Activated CD4-positive, alpha-beta memory T cell treated with anti-CD3 and anti-CD28 coated beads, Interleukin-2, amount 10 ng/mL, durations not matched to agents 7 days and 5 days (primary cell): Measurements from ENCODE around the gene AVEN. TPM values are rescaled to one million over a fixed set of nuclear protein-coding genes. Genes with fewer than 3 reads are reported as not detected.
A peak's percentile ranks its signal among the peaks of the same experiment; 100 is the strongest.
"Not testable (repeated sequence)": the region's sequence is repeated elsewhere in the genome, so short reads cannot be mapped to it uniquely, and the experiment has no call there.

ENCODE experiments used
- CTCF ChIA-PET: fragments of 350-600 bp; sonication (Branson Sonifier 250); formaldehyde crosslinking; loops from one replicate; lab custom pipeline; 2021; ENCODE audit warnings: antibody characterized with exemption, inconsistent platforms; lab: Charles Lee
- POLR2A ChIA-PET: fragments of 350-600 bp; sonication (Branson Sonifier 250); formaldehyde crosslinking; loops from one replicate; lab custom pipeline; 2021; ENCODE audit warnings: antibody characterized with exemption; lab: Charles Lee
- DNase-seq: peaks from one replicate; pipeline ENCODE4 v3.0.0-alpha.2; 2020
- H3K27ac Mint-ChIP-seq: one replicate; pipeline ENCODE4 v1.8.0; 2021; ENCODE audit warnings: mild to moderate bottlenecking, mixed read lengths
- H3K27me3 Mint-ChIP-seq: one replicate; pipeline ENCODE4 v1.8.0; 2021; ENCODE audit warnings: mixed read lengths
- H3K36me3 Mint-ChIP-seq: one replicate; pipeline ENCODE4 v1.8.0; 2021; ENCODE audit warnings: low read depth, mixed read lengths
- H3K4me1 Mint-ChIP-seq: one replicate; pipeline ENCODE4 v1.8.0; 2021; ENCODE audit warnings: mixed read lengths
- H3K4me3 Mint-ChIP-seq: one replicate; pipeline ENCODE4 v1.8.0; 2021; ENCODE audit warnings: mild to moderate bottlenecking, mixed read lengths
- H3K9me3 Mint-ChIP-seq: one replicate; pipeline ENCODE4 v1.8.0; 2021; ENCODE audit warnings: mixed read lengths
- total RNA-seq, 2 experiments: library from RNA; stranded (reverse); gene quantifications; one replicate each; pipeline ENCODE4 v1.2.3, GENCODE V29; 2021

The AVEN gene
- total RNA-seq, 2 experiments from 2014 or later = 8.9 to 9.7 TPM

DNA sequence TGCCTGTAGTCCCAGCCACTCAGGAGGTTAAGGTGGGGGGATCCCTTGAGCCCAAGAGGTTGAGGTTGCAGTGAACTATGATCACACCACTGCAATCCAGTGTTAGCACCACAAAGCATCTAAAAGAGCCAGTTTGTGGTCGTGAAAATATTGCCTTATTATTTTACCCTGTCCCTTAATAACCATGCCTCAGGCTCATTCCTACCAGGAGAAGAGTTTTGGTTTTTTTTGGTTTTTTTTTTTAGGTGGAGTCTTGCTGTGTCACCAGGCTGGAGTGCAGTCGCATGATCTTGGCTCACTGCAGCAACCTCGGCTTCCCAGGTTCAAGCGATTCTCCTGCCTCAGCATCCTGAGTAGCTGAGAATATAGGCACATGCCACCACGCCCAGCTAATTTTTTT lies 17.9 kb upstream of the AVEN start:
- DNase-seq = no peak
- Mint-ChIP-seq H3K9me3 (peaks cover 4% of the 10 kb centered on the region), H3K4me1 (peaks cover 2% of the 10 kb centered on the region), H3K27me3 (peaks cover 2% of the 10 kb centered on the region), H3K4me3 (no peak overlapping the region), H3K36me3 (peaks cover 2% of the 10 kb centered on the region), H3K27ac (no peak overlapping the region)
- ChIA-PET CTCF (interaction anchor here (2.4 kb wide), 1 partner anchor 153 kb away, joined by 5 read pairs; the partner anchor contains the start of gene KATNBL1), POLR2A (no interaction called here)

DNA sequence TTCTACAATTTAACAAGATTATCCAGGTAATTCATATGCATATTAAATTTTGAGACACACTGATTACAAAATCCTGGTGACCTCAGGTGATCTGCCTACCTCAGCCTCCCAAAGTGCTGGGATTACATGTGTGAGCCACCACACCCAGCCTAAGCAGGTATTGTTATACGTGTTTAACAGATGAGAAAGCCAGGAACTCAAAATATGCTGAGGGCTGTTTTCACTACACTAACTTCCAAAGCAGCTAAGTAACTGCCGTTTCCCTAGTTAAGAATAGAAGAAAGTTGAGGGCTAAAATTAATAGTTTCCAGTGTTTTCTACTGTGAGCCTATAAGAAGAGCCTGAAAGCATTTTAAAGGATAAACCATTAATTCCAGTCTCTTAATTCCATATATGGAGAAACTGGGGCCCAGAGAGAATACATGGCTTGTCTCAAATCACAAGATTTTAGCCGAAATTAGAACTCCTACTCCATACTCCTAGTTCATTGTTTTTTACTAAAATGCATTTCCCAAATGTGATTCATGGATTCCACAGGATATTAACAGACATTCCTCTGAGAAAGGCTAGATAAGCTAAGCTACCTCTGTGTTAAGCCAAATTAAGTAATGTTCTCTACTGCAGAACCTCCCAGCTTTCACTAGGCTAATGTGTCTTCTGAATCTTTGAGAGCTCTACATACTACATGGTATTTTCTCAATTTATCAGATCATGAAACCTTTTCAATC lies 17.0 kb upstream of the AVEN start:
- Mint-ChIP-seq H3K27ac (no peak overlapping the region), H3K4me3 (no peak overlapping the region), H3K27me3 (peaks cover 9% of the 10 kb centered on the region), H3K36me3 (peaks cover 10% of the 10 kb centered on the region), H3K9me3 (peaks cover 13% of the 10 kb centered on the region), H3K4me1 (no peaks in the 10 kb centered on the region)
- ChIA-PET POLR2A (no interaction called here), CTCF (no interaction called here)
- DNase-seq = no peak

DNA sequence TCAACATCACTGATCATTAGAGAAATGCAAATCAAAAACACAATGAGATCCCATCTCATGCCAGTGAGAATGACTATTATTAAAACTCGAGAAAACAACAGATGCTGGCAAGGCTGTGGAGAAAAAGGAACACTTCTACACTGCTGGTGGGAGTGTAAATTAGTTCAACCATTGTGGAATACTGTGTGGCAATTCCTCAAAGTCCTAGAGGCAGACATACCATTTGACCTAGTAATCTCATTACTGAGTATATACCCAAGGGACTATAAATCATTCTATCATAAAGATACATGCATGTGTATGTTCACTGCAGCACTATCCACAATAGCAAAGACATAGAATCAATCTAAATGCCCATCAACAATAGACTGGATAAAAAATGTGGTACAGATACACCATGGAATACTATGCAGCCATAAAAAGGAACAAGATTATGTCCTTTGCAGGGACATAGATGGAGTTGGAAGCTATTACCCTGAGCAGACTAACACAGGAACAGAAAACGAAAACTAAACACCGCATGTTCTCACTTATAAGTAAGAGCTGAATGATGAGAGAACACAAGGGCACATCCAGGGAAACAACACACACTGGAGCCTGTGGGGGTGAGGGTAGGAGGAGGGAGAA lies 15.2 kb upstream of the AVEN start:
- ChIA-PET POLR2A (no interaction called here), CTCF (no interaction called here)
- H3K36me3 Mint-ChIP-seq = peaks cover 21% of the 10 kb centered on the region
- no peak overlapping the region for H3K4me3 Mint-ChIP-seq
- DNase-seq = no peak
- H3K4me1 Mint-ChIP-seq = no peaks in the 10 kb centered on the region
- no peak overlapping the region for H3K27ac Mint-ChIP-seq
- H3K9me3 Mint-ChIP-seq = peaks cover 27% of the 10 kb centered on the region
- peaks cover 12% of the 10 kb centered on the region for H3K27me3 Mint-ChIP-seq

DNA sequence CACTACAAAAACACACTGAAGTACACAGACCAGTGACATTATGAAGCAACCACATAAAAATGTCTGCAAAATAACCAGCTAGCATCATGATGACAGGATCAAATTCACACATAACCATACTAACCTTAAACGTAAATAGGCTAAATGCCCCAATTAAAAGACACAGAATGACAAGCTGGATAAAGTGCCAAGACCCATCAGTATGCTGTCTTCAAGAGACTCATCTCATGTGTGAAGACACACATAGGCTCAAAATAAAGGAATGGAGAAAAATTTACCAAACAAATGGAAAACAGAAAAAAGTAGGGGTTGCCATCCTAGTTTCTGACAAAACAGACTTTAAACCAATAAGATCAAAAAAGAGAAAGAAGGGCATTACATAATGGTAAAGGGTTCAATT lies 11.4 kb upstream of the AVEN start:
- H3K4me1 Mint-ChIP-seq, CTCF ChIA-PET, DNase-seq, H3K27ac Mint-ChIP-seq, H3K4me3 Mint-ChIP-seq: not testable (repeated sequence)
- H3K9me3 Mint-ChIP-seq = peaks cover 29% of the 10 kb centered on the region
- POLR2A ChIA-PET = interaction anchor here (0.6 kb wide), 1 partner anchor 138 kb away, joined by 3 read pairs; no protein-coding TSS in a partner anchor
- H3K36me3 Mint-ChIP-seq = peaks cover 24% of the 10 kb centered on the region
- peaks cover 14% of the 10 kb centered on the region for H3K27me3 Mint-ChIP-seq

DNA sequence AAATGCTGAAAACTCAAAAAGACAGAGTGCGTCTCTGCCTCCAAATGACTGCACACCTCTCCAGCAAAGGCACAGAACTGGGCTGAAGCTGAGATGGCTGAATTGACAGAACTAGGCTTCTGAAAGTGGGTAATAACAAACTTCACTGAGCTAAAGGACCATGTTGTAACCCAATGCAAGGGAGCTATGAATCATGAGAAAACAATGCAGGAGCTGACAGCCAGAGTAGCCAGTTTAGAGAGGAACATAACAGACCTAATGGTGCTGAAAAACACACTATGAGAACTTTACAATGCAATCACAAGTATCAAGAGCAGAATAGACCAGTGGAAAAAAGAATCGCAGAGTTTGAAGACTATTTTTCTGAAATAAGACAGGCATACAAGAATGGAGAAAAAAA lies 10.1 kb upstream of the AVEN start:
- ChIA-PET POLR2A (interaction anchor here (1.9 kb wide), 1 partner anchor 10 kb away, joined by 5 read pairs; the partner anchor contains the start of gene AVEN), CTCF (no interaction called here)
- DNase-seq = no peak
- Mint-ChIP-seq H3K9me3 (peaks cover 29% of the 10 kb centered on the region), H3K36me3 (peaks cover 24% of the 10 kb centered on the region), H3K27ac (no peak overlapping the region), H3K27me3 (peaks cover 14% of the 10 kb centered on the region), H3K4me3 (no peak overlapping the region), H3K4me1 (peaks cover under 1% of the 10 kb centered on the region)

DNA sequence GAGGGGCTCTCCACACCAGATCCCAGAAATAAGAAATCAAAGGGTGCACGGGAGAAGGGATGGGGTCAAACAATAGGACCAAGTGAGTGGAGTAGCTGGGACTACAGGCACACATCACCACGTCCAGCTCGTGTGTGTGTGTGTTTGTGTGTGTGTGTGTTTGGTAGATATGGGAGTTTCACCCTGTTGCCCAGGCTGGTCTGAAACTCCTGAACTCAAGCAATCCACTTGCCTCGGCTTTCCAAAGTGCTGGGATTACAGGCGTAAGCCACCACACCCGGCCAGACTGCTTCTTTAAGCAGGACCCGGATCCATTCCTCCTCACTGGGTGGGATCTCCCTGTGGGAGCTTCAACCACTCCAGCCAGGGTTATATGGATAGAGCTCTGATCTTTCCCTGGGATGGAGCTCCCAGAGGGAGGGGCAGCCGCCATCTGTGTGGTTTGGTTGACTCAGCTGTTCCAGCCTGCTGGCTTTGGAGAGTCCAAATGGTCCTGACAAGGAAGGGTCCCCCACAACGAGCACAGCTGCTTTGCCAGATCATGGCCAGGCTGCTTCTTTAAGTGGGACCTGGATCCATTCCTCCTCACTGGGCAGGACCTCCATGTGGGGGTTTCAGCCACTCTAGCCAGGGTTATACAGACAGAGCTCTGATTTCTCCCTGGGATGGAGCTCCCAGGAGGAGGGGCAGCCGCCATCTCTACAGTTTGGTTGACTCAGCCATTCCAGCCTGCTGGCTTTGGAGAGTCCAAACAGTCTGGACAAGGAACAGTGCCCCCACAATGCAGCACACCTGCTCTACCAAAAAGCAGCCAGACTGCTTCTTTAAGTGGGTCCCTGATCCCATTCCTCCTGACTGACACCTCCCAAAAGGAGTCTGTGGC lies 9.1 kb upstream of the AVEN start:
- Mint-ChIP-seq H3K27me3 (peaks cover 14% of the 10 kb centered on the region), H3K36me3 (peaks cover 24% of the 10 kb centered on the region), H3K4me1 (peaks cover 5% of the 10 kb centered on the region), H3K9me3 (peaks cover 29% of the 10 kb centered on the region), H3K27ac (no peak overlapping the region), H3K4me3 (no peak overlapping the region)
- POLR2A ChIA-PET = interaction anchor here (1.9 kb wide), 1 partner anchor 9 kb away, joined by 5 read pairs; the partner anchor contains the start of gene AVEN
- DNase-seq = no peak
- CTCF ChIA-PET = no interaction called here

DNA sequence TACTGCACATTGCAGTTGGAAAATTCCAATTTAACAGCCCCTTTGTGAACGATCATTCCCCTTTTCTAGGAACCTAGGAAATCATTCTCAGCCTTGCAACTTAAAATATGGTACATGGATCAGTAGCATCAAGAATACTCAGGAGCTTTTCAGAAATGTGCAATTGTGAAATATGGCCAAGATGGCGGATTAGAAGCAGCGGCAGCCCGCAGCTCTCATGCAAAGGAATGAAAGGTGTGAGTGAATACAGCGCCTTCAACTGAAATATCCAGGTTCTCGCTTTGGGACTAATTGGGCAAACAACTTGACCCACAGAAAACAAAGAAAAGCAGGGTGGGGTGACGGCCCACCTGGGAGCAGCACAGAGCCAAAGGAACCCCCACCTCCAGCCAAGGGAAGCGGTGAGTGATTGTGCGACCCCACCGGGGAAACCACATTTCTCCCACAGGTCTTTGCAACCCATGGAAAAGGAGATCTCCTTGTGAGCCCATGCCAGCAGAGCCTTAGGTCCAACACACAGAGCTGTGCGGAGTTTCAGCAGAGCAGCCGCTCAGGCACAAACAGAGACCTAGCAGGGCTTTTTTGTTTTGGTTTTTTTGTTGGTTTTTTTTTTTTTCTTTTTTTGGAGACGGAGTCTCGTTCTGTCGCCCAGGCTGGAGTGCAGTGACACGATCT lies 7.6 kb upstream of the AVEN start:
- ChIA-PET CTCF (no interaction called here), POLR2A (no interaction called here)
- Mint-ChIP-seq H3K4me1 (peaks cover 5% of the 10 kb centered on the region), H3K27me3 (peaks cover 11% of the 10 kb centered on the region), H3K9me3 (peaks cover 22% of the 10 kb centered on the region), H3K27ac (no peak overlapping the region), H3K36me3 (peaks cover 20% of the 10 kb centered on the region), H3K4me3 (no peak overlapping the region)
- no peak for DNase-seq

DNA sequence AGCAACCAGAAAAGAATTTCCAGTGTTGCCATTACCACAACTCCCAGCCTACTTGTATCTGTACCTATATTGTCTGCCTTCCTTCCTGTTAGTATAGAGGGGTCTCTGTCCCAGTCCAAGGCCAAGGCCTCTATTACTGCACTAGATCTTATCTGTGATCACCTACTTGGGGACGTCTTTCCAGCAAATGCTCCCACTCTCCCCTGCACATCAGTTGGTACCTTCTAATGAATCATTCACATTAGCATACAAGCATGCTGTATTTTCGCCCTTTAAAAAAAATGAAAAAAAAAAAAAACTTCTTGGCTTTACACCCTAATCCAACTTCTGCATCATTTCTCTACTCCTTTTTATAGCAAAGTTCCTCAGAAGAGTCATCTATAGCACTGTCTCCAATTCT lies 4.8 kb upstream of the AVEN start:
- ChIA-PET POLR2A (interaction anchor here (1.1 kb wide), 1 partner anchor 166 kb away, joined by 3 read pairs; the partner anchor contains the start of gene KATNBL1), CTCF (interaction anchor here (1.2 kb wide), 1 partner anchor 538 kb away, joined by 3 read pairs; no protein-coding TSS in a partner anchor)
- H3K36me3 Mint-ChIP-seq = peaks cover 2% of the 10 kb centered on the region
- H3K9me3 Mint-ChIP-seq = no peaks in the 10 kb centered on the region
- H3K27me3 Mint-ChIP-seq = peaks cover 1% of the 10 kb centered on the region
- H3K4me1 Mint-ChIP-seq = peaks cover 17% of the 10 kb centered on the region
- no peak for DNase-seq
- H3K27ac Mint-ChIP-seq = no peak overlapping the region
- H3K4me3 Mint-ChIP-seq = no peak overlapping the region

DNA sequence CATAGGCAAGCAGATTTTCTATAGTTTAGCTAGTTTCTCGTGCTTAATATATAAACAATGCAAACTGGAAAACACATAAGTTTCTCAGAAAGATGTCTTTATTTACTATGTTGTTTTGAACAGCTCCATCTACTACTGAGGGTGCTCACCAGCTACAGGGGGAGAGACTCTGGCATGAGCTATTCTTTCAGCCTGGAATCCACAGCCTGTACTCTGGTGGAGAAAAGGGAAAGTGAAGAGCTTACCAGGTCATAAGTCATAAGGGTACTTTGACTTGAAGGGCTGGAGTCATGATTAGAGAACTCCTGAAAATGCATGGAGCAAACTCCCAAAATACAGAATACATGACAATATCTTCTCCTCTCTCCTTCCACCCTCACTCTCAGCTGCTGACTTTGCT lies 4.4 kb upstream of the AVEN start:
- H3K4me3 Mint-ChIP-seq = no peak overlapping the region
- H3K27me3 Mint-ChIP-seq = no peaks in the 10 kb centered on the region
- H3K9me3 Mint-ChIP-seq = no peaks in the 10 kb centered on the region
- ChIA-PET CTCF (interaction anchor here (1.2 kb wide), 1 partner anchor 539 kb away, joined by 3 read pairs; no protein-coding TSS in a partner anchor), POLR2A (interaction anchor here (1.1 kb wide), 1 partner anchor 167 kb away, joined by 3 read pairs; the partner anchor contains the start of gene KATNBL1)
- DNase-seq = no peak
- H3K36me3 Mint-ChIP-seq = no peaks in the 10 kb centered on the region
- no peak overlapping the region for H3K27ac Mint-ChIP-seq
- H3K4me1 Mint-ChIP-seq = peaks cover 17% of the 10 kb centered on the region

DNA sequence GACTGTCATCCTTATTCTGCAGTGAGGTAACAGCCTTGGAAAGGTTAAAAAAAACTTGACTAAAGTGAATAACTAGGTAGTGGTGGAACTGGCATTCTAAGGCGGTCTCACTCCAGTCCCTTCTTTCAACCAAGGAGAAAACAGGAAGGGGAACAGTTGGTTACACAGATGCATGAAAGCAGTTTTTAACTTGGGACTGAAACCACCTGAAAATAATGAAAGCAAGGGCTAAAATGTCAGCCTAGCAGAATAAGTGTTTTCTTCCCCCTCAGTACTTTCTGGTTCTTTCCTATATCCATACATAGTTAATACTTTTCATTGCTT lies 748 bp upstream of the AVEN start:
- H3K9me3 Mint-ChIP-seq = no peaks in the 10 kb centered on the region
- peak overlapping the region; percentile 87 for H3K27ac Mint-ChIP-seq
- DNase-seq = no peak
- no peaks in the 10 kb centered on the region for H3K27me3 Mint-ChIP-seq
- peaks cover 29% of the 10 kb centered on the region for H3K4me1 Mint-ChIP-seq
- CTCF ChIA-PET = interaction anchor here (1.3 to 2.0 kb wide), 2 partner anchors 21 to 170 kb away, joined by 4 to 5 read pairs; partner anchors contain the start of gene KATNBL1
- H3K36me3 Mint-ChIP-seq = no peaks in the 10 kb centered on the region
- POLR2A ChIA-PET = interaction anchor here (0.6 to 2.3 kb wide), 8 partner anchors 9 to 544 kb away, joined by 3 to 20 read pairs (median 6); partner anchors contain the start of genes EMC7, GOLGA8B, KATNBL1 and NOP10
- H3K4me3 Mint-ChIP-seq = peak overlapping the region; percentile 77

DNA sequence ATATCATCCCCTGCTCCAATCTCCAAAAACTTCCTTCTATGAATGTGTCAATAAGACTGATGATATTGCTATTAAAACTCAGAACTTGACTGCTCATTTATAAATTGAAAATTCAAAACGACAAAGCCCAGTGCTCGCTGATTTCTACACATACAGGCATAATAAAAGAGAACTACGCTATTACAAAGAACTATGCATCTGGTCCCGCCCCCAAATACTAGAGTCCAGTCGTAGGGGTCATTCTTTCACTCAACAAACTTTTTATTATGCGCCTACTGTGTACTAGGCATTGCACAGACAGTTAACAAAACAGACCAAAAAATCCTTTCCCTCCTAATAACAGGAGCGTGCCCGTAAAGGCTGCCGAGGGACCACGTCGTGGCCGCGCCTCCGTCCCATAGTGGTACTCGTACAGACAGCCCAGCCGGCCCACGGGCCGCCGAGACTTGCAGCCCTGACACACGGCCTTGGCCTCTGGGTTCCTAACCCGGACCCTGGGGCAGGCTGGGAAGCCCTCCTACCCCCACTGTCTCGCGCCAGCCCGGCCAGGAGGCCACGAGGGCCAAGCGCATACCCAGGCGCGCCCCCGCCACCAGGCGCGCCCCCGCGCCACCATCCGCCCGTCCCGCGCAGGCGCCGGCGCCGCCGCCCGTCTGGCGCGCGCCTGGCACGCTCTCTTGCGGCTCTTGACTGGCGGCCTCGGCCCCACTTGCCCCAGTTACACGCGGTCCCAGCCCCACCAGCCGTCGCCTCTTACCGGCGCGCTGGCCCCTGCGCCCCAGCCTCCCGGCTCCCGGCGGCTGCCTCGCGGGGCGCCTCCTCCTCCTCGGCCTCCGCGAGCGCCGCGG lies 757 bp downstream of the AVEN start:
- POLR2A ChIA-PET = interaction anchor here (1.0 to 2.3 kb wide), 10 partner anchors 10 to 545 kb away, joined by 3 to 20 read pairs (median 6); partner anchors contain the start of genes EMC7, GOLGA8B, KATNBL1 and LPCAT4
- no peaks in the 10 kb centered on the region for H3K27me3 Mint-ChIP-seq
- H3K9me3 Mint-ChIP-seq = no peaks in the 10 kb centered on the region
- CTCF ChIA-PET = interaction anchor here (1.1 kb wide), 1 partner anchor 172 kb away, joined by 3 read pairs; the partner anchor contains the start of gene KATNBL1
- peak; percentile 74 for DNase-seq
- H3K36me3 Mint-ChIP-seq = no peaks in the 10 kb centered on the region
- peak overlapping the region; percentile 86 for H3K4me3 Mint-ChIP-seq
- peak overlapping the region; percentile 73 for H3K27ac Mint-ChIP-seq
- H3K4me1 Mint-ChIP-seq = peaks cover 24% of the 10 kb centered on the region
